Stimulated activated CD8-positive, alpha-beta memory T cell treated with anti-CD3 and anti-CD28 coated beads, Interleukin-4, amount 100 ng/mL, for 24 hours (primary cell): ENCODE measurements around the gene ARHGAP15.

ENCODE experiments used
- DNase-seq: peaks from one replicate; pipeline ENCODE4 v3.0.0-alpha.2; 2020; ENCODE audit warnings: low read depth

The ARHGAP15 gene

DNA sequence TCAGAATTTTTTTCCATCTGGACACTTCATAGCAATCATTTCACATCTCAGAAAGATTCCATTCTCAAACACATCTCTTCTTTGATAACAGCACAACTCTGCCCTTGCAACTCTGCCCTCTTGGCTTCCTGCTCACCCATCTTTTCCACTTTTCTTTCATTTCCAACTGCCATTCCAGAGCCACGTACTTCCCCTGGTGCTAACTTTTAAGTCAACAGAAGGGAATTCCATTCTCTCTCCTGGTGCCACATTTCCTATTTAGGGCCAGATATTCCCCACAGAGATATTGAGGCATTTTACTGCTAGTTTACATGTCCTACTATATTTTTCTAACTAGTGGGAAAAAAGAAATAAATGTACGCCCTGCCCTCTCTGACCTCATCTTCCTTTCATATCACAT is 590.2 kb downstream of the ARHGAP15 start:
- no peak for DNase-seq

DNA sequence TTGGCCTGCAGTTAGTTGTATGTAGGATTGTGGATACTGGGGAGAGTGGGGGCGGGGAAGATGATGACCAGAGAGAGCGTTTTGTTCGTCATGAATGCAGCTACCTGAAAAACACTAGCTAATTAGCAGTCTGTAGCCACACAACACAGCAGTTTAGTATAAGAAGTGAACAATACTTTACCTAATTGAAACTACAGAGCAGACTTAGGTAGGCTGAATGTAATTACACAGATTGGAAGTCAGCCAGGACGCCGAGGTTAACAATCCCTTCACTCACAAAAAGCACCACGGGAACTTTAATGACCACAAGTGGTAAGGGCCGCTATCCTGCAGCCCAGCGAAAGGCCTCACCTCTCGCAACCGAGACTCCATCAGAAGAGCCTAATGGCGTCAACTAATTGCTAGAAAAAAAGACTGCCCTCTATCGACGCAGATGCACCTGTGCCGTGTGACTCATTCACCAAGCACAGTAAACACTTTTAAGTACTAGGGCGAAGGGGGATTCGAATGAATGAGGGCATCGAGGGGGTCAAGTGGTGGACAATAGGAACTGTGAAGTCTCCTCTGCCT is 591.0 kb downstream of the ARHGAP15 start:
- DNase-seq, result no peak

DNA sequence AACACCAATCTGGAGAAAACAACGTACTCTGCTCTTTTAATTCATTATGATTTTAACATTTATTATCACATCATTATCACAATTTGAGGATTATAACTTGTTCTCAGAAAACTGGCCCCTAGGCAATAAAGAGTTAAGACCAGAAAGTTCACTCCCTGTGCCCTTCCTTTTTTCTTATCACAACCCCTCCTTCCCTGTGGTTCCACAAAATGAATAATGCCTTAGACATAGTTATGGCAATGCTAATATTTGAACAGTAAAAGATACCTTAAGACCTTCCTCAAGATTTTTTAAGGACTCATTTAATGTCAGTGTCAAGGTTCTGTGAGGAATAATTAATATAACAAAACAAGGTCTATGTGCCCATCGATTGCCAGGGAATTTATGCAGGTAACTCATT is 596.2 kb downstream of the ARHGAP15 start:
- no peak for DNase-seq

DNA sequence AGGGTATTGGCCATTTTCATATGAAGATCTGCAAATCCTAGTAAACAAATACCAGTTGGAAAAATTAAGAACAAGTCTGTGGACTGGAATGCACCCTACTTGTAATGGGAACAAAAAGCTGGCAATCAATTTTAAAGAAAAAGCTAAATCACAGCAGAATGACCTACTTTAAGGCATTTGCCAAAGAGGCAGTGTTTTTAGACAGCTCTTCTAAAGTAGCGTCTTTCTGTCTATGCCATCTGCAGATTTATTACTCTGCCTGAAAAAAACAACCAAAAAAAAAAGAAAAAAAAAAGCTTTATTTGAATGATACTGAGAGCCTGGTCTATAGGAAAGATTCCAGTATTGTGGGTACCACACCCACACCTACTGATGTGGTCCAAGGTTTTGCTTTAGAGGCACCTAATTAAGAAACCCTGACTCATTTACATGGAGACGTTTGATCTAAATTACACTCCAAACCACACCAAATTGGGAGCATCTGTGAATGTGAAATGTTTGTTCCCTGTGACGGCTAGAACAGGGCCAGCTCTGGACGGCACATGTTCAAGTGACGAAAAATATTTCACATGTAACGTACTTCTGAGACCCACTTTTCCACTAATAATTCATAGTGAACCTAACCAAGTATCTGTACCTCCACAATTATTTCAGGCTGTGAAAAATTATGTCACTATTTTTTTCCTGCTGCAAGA is 597.1 kb downstream of the ARHGAP15 start:
- DNase-seq, result no peak

DNA sequence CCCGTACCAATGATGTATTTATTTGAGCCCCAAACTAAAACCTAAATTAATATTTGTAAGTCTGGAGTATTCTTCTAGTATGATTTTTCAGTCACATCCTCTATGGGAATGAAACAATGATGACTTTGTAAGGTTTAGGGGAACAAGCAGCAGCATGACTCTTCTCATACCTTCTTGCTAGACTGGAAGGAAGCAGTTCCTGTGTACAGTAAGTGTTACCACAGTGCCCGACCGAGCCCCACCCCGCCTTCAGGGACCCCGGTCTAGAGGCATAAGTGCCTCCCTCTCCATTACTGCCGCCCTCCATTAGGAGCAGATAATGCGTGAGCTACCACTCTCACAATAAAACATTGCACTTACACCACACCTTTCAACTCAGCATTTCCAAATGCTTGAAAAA is 599.3 kb downstream of the ARHGAP15 start:
- peak; percentile 7 for DNase-seq

DNA sequence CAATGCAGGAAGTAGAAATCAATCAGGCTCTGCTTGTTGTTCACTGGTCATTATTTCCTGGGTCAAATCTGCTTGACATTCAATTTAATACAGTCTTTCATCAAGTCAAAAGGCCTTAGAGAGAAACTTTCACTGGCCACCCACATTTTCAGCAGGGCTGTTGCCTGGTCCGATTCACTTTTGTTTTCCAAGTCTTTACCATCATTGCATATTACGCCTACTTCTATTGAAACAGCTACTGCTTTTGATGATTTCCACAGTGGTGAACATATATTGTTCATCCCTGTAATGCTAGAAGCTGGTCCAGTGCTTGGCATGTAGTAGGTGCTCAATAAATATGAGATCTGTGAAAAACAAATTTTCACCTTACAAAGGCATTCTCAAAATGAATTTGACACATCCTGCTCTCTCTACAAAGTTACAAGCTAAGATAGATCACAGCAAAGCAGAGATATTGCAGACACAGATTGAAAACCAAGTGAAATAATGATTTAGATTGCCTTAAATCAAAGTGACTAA is 600.1 kb downstream of the ARHGAP15 start:
- no peak for DNase-seq

DNA sequence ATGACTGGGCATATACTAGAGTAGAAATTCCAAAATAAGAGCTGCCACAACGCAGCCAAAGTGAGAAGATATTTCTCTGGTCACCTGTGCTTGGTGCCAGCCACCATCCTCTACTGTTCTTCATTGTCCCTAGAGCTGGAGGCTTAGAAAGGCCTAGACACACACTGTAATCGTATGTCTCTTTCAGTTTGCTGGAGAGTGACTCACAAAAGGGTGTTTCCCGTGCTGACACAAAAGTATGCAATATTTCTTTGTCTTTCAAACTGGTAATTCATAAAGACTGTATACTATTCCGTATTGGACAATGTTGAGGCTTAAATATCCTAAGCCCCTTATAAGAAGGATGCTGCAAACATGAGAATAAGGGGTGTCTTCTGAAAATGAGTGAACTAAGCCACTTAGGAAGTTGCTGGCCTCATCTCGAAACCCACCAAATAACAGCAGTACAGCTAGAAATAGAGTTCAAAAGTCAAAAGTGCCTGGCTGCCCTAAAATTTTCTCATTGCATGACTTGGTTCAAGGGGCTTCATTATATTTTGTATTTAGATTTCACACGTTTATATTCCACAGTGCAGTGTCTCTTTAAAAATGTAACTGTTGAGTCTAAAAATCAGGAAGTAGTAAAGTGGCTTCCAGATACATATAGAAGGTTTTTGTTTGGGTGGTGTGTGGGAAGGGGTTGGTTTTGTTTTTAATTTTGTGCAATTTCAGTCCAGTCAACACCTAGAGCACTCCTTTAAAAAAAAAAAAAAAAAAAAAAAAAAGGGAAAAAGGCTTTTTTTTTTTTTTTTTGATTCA is 601.1 kb downstream of the ARHGAP15 start:
- no peak for DNase-seq

DNA sequence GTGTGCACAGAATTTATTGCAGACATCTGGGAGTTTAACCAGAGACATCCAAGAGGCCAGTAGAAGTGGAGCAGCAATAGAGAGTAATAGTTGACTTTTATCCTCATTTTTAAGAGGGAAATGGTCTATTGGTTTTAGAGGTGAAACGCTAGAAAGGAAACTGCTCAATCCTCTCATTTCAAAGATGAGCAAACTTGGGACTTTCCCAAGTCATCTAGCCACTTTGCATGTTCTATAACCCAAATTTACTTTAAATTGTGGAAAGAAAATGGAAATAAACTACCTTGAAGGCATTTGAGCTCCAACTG is 601.7 kb downstream of the ARHGAP15 start:
- DNase-seq, result no peak

DNA sequence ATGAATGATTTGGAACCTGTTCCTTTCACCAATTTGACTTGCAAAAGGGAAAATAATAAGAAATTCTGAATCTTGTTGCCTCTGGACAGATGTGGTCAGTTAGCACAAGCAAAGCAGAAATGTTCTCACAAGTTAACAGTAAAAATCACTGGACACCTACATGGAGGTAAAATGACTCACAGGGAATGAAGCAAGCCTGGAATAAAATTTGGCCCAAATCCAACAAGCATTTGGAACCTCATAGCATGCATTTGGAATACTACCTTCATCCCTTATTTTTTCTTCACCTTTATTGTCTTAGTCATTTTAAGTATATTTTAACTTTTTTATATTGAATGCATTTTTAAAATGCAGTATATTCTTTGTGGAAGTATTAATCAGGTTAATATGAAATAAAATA is 602.9 kb downstream of the ARHGAP15 start:
- no peak for DNase-seq

DNA sequence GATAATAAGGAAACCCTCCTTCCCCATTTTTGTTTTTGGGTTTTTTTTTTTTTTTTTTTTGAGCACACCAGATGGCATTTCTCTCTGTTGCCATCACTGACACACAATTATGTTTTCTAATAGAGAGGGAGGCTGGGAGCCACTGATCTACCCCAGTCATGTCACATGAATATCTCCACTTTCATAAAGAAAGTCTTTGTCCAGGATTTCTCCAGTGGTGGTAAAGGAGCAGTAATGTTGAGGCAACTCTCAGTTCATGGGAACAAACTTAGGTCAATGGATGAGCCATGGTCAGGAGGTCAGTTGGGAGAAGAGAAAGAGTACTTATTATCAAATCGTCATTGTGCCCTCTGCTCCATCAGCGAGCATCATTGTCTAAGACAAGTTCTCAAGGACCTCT is 603.7 kb downstream of the ARHGAP15 start:
- DNase-seq, result no peak

DNA sequence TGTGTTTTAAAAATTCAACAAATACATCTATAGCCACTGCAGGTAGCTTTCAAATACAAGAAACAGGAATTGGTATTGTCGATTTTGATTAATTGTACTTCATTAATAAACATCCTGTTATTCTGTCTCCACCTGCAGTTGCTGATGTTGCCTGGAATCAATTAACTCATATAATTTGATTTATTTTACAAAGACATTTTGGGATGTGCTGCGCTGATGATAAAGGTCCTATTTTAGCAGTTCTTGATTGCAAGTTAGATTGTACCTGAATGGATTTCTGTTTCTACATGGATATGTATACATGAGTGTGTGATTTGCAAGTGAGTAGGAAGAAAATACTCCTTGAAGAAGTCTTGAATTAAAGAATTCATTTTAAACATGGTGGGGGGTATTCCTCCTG is 605.3 kb downstream of the ARHGAP15 start:
- DNase-seq, result no peak

DNA sequence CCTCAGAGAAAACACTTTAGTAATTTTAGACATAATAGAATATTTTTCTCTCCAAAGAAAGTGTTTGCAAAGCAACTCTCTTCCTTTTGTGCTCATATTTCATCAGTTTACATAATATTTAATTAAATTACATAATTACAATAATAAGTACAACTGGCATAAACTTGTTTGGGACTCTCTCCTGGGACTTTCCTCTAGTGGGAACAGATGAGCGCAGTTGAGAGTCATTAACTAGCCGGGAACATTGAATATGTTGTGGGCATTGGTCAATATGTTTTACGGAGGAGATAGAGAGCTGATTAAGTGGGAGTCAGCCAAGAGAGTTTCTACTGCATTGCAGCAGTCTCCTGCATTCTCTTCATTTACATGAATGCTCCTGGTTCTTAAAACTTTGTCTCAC is 607.7 kb downstream of the ARHGAP15 start:
- DNase-seq, result no peak

DNA sequence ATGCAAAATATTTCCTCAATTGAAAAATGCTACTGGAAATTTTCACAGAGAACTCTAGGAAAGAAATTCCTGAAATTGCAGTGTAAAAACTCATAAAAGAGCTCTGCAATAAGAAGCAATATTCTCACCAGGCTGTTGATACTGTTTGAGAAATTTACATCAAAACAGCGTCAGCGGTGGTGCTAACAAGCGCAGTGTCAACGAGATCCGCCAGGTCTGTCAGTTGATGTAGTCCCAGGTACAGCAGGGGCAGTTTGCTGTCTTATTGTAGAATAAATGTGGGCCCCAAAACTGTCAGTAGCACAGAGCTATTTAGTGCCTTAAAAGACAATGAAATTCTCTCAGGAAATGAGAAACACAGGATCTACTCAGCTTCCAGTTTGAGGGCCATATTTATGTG is 611.2 kb downstream of the ARHGAP15 start:
- DNase-seq, result no peak

DNA sequence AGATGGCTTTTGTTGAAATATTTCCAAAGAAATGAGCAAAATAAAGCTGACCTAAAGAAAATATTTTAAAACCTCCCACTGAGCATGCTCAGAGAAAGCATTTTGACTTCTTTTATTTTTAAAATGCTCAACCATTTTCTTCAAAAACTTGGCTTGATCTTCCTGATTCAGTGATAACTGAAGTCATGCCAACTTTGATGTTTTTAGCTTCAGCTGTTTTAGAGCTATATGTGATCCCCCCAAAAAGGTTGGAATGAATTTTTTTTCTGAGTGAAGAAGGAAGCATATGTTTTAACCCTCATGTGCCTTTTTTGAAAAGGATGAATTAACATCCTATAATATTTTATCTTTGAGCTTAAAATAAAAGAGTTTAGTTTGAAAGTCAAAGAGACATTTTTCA is 612.0 kb downstream of the ARHGAP15 start:
- DNase-seq, result no peak

DNA sequence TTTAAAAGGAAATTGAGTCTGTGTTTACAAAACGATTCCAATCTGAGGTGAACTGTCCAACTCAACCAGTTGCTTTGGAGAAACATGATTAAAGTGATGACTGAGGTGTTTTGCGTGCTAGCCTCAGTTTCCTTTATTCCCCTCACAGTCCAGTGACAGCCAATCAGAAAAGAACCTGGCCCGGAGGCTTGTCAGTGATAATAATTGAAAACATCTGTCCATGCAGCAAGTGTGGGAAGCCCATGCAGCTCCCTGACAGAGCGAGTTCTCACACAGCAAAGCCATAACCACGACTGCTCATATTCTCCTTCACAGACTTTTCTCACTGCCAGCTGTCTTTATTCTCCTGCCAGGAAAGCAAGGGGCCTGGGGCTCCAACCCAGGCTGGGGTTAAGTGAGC is 613.4 kb downstream of the ARHGAP15 start:
- DNase-seq, result no peak

DNA sequence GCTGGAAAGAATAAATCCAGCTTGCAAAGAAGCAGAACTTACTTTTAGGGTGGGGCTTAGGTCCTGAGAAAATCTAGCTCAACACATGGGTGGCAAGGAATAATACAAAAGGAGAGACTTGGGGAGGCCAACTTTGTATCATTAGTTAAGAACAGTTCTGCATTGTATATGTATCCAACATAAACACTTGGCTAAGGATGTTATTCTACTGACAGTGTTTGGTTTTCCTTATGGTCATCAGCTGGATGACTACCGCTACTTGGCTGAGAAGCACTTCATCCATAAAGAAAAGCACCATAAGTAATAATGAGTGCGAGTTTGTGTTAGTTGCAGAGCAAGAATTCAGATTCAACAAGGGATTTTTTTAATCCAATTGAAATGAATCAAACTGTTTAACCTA is 614.9 kb downstream of the ARHGAP15 start:
- DNase-seq, result no peak

DNA sequence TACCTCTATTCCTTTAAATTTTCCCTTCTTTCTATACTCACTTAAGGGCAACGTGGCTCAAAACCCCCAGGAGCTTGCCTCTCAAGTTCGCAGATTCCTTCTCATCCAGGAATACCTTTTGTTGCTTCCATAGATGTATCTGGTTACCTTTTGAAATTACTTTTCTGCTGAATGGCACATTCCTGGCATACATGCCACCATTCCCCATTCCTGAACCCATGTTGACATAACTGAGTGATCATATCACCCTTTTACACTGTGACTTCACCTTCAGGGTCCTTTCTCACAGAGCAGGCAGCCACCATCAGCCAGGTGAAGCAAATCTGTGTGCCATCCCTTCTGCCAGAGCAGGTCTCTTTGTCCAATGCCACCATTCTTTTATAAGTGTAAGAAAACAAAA is 615.8 kb downstream of the ARHGAP15 start:
- no peak for DNase-seq

DNA sequence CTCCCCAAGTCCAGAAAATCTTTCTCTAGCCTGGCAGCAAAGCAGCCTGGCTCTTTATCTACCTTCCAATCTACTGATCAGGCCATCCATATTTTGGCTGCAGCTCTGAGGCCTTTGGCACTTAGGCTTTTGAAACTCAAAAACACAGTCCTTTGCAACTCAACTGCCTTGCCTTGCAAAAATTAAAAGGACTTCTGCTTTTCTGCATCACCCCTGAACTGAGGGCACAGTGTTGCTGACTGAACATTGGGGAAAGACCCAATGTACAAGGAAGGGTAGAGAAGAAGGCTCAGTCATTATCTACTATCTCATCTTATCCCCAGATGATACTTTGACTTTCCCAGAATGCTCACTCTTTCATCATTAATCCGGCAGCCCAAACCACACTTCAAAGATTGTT is 625.5 kb downstream of the ARHGAP15 start:
- DNase-seq, result no peak

DNA sequence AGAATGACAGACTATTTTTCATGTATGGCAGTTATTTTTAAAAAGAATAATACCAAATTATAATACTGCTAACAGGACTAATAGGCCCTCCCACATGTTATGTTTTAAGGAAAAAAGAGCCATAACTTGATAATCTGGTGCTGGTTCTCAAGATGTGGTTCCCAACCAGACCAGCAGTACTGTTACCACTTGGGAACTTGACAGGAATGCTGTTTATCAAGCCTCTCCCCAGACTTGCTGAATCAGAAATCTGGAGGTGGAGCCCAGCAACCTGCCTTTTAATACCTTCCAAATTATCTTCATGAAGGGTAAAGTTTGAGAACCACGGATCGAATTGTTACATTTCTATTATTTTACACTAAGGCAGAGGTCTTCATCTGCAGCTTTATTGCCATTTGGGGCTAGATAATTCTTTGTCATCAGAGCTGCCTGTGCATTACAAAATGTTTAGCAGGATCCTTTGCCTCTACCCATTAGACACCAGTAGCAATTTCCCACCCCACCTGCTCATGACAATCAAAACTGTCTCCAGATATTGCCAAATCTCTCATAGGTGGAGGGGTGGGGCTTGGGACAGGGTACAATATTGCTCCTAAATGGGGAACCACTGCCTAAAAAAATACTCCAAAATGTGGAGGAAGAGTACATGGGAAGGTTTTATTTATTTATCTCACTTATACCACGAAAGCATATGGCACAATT is 629.6 kb downstream of the ARHGAP15 start:
- DNase-seq, result no peak

DNA sequence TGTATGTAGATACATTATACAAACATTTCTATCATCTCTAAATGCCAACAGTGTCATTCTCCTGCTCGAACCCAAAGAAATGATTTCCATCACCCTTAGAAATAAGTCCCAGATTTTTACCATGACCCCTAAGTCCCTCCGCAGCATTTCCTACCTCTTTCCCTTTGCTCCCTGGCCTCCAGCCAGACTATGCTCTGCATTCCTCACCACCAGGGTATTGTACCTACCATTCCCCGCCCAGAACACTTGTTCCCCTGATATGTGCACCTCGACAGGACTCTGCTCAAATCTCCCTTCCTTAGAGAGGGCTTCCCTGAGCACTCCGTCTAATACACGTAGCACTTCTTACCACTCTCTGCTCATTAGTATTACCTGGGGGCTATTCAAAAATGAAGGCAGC is 630.2 kb downstream of the ARHGAP15 start:
- no peak for DNase-seq

DNA sequence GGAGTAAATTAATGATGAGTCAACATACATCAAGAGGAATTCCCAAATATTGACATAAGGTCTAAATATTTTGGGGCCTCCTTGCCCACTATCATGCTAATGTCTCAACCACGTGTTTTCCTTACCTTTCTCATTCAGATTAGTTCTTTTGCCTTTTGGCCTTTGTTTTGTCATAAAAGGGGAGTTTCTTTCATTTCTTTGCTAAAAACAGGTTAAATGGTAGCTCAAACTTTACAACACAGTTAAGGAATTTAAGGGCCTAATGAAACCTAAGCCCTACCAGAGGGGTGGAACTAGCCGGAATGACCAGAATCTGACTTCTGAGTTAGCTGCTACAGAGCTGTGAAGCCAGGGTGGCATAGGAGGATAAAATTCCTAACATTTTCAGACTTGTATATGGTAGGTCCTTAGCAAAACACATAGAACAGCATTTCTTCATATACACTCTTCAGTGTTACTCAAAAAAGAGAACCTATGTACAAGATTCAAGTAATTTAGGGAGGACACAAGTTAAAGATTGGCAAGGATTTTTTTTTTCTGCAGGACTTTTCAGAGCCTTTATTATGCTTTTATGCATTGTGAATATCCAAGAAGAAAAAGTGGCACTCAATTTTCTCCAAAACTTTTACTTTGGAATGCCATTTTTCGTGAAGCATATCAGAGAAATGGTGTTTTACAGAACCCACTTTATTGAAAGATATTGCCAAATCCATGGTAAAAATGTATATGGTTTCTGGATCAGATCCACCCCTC is 633.1 kb downstream of the ARHGAP15 start:
- no peak for DNase-seq

DNA sequence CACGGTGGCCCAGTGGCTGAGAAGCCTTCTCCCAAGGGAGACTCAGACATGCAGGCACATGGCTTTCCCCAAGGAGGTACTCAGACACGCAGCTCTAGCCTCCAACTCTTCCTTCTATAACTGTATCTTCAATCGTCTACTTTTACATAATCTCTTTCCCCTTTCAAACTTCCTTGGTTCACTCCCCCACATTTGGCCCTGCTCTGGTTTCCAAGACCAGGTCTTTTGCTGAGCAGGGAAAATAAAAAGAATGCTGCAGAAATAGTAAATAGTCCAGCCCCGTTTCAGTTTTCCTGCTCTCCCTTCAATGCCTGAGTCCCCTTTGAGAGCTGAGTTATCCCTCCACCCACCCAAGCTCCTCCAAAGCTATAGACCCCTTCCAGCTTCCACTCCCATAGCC is 635.0 kb downstream of the ARHGAP15 start:
- no peak for DNase-seq
